ENCODE results near the gene ANXA5. TPM values are rescaled to one million over a fixed set of nuclear protein-coding genes. Genes with fewer than 3 reads are reported as not detected.

ANXA5 gene
- total and polyA plus RNA-seq, 9 of the 15 experiments (the other 6 are each of a cell fraction or from before 2014, with no cell fraction given): 49.9 to 131 (median 84.5) TPM

- TF ChIP-seq ZBTB26 (CRISPR knock-in tag; IDR thresholded peaks at IDR 0.05) (no peak), SNRNP70 (optimal IDR thresholded peaks at IDR 0.05; ENCODE audit: low read depth, low read length) (no peak), FOXK2 (conservative IDR thresholded peaks at IDR 0.05 in 1 of 2, IDR thresholded peaks at IDR 0.05 in 1 of 2; ENCODE audit: low read depth in 2 of 2) (no peak), ZBTB33 (CRISPR knock-in tag; IDR thresholded peaks at IDR 0.05) (no peak), HOMEZ (CRISPR knock-in tag; IDR thresholded peaks at IDR 0.05) (no peak), BRCA1 (IDR thresholded peaks at IDR 0.05) (no peak), BRCA1 (CRISPR knock-in tag; IDR thresholded peaks at IDR 0.05) (no peak), ZBTB1 (CRISPR knock-in tag; IDR thresholded peaks at IDR 0.05; ENCODE audit: borderline replicate concordance, low read depth) (peak; percentile 58), EP400 (IDR thresholded peaks at IDR 0.05) (peak; percentile 56; the same call in 1 of the 2 replicates), CEBPB (tag; IDR thresholded peaks at IDR 0.05) (no peak), EGR1 (conservative IDR thresholded peaks at IDR 0.05) (peak; percentile 96), HDAC2 (IDR thresholded peaks at IDR 0.05) (peak; percentile 28; the same call in 1 of the 2 replicates), PHTF2 (CRISPR knock-in tag; IDR thresholded peaks at IDR 0.05) (no peak), YY1 (IDR thresholded peaks at IDR 0.05; ENCODE audit: borderline replicate concordance in 1 of 3, control insufficient read depth in 1 of 3, extremely low read depth in 1 of 3, insufficient read depth in 3 of 3, insufficient read length in 1 of 3, insufficient replicate concordance in 2 of 3, low read depth in 1 of 3, low read length in 2 of 3) (peak in 2 of 3 experiments; percentile 3 to 26), BCLAF1 (IDR thresholded peaks at IDR 0.05; ENCODE audit: borderline replicate concordance in 1 of 2, control insufficient read depth in 1 of 2, low read depth in 2 of 2, low read length in 1 of 2) (peak in 1 of 2 experiments; percentile 68; a peak in 1 of 4 replicates), EHMT2 (IDR thresholded peaks at IDR 0.05) (peak; percentile 90), TFAP4 (CRISPR knock-in tag; IDR thresholded peaks at IDR 0.05; ENCODE audit: borderline replicate concordance) (peak; percentile 64; the same call in 1 of the 2 replicates)
Observed at GRCh38 chr4:121696581-121697461, at the start of gene ANXA5 (continued).
